ENCODE data around the gene DBF4. TPM values are rescaled to one million over a fixed set of nuclear protein-coding genes. Genes with fewer than 3 reads are reported as not detected.
A peak's percentile ranks its signal among the peaks of the same experiment; 100 is the strongest.
"Not testable (repeated sequence)": the region's sequence is repeated elsewhere in the genome, so short reads cannot be mapped to it uniquely, and the experiment has no call there.

Gene DBF4
- total RNA-seq, 1 donor from 2014 or later: 92.3 TPM

DNA sequence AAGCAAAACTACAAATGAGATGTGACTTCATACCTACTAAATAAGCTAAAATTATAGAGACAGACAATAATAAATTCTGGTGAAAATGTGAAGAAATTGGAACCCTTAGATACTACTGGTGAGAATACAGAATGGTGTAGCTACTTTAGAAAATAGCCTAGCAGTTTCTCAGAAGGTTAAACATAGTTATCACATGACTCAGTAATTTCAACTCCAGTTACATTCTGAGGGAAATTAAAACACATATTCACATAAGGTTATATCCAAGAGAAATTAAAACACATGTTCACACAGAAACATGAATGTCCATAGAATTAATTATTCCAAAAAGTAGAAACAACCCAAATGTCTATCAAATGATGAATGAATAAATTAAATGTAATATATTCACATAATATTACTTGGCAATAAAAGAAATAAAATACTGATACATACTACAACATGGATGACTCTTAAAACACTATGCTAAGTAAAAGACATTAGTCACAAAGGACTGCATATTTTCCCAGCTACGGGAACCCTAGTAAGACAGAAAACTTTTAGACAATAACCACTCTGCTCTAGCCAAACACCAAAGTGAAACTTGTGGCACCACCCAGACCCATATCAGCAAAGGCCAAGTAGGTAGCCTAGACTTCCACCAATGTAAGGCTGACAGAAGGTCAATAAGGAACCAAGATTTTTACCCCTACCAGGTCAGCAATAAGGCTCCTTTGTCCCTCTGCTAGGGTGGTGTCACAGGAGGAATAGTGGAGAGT, 25.3 kb upstream of the DBF4 start:
- H3K4me3 Mint-ChIP-seq: no peak overlapping the region
- H3K27ac Mint-ChIP-seq (ENCODE audit: unreplicated experiment): no peak overlapping the region
- DNase-seq (ENCODE audit: low read depth, low spot score): no peak
- no peaks in the 10 kb centered on the region for H3K4me1 Mint-ChIP-seq
- no peaks in the 10 kb centered on the region for H3K27me3 Mint-ChIP-seq (ENCODE audit: low read depth)
- TF ChIP-seq, protein P1, sequence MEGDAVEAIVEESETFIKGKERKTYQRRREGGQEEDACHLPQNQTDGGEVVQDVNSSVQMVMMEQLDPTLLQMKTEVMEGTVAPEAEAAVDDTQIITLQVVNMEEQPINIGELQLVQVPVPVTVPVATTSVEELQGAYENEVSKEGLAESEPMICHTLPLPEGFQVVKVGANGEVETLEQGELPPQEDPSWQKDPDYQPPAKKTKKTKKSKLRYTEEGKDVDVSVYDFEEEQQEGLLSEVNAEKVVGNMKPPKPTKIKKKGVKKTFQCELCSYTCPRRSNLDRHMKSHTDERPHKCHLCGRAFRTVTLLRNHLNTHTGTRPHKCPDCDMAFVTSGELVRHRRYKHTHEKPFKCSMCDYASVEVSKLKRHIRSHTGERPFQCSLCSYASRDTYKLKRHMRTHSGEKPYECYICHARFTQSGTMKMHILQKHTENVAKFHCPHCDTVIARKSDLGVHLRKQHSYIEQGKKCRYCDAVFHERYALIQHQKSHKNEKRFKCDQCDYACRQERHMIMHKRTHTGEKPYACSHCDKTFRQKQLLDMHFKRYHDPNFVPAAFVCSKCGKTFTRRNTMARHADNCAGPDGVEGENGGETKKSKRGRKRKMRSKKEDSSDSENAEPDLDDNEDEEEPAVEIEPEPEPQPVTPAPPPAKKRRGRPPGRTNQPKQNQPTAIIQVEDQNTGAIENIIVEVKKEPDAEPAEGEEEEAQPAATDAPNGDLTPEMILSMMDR (conservative IDR thresholded peaks at IDR 0.05): no peak
- H3K36me3 Mint-ChIP-seq (ENCODE audit: low read depth): peaks cover 14% of the 10 kb centered on the region
- H3K9me3 Mint-ChIP-seq: no peaks in the 10 kb centered on the region

GRCh38 chr7:87852306-87852705, 24.0 kb upstream of the DBF4 start:
- H3K27ac Mint-ChIP-seq (ENCODE audit: unreplicated experiment): no peak overlapping the region
- H3K36me3 Mint-ChIP-seq (ENCODE audit: low read depth): peaks cover 16% of the 10 kb centered on the region
- no peak overlapping the region for H3K4me3 Mint-ChIP-seq
- no peaks in the 10 kb centered on the region for H3K4me1 Mint-ChIP-seq
- no peak for DNase-seq (ENCODE audit: low read depth, low spot score)
- no peaks in the 10 kb centered on the region for H3K9me3 Mint-ChIP-seq
- H3K27me3 Mint-ChIP-seq (ENCODE audit: low read depth): no peaks in the 10 kb centered on the region
- TF ChIP-seq, protein P1 (conservative IDR thresholded peaks at IDR 0.05): no peak

DNA sequence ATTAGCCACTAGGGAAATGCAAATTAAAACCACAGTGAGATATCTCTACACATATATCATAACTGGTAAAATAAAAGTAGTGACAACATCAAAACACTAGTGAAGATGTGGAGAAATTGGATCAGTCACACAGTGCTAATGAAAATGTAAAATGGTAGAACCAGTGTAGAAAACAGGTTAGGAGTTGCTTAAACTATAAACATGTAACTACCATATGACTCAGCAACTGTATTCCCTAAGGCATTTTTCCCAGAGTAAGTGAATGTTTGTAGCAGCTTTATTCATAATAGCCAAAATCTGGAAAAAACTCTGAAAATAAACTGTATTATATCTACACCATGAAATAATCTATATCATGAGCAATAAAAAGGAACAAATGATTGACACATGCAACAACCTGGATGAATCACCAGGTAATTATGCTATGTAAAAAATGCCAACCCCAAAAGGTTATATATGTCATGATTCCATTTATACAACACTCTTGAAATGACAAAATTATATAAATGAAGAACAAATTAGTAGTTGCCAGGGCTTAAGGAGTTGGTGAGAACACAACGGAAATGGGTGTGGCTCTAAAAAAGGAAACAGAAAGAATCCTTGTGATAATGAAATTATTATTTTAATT, 22.9 kb upstream of the DBF4 start:
- Mint-ChIP-seq H3K27ac (ENCODE audit: unreplicated experiment) (no peak overlapping the region), H3K36me3 (ENCODE audit: low read depth) (peaks cover 21% of the 10 kb centered on the region), H3K4me1 (no peaks in the 10 kb centered on the region), H3K9me3 (peaks cover 3% of the 10 kb centered on the region), H3K4me3 (no peak overlapping the region), H3K27me3 (ENCODE audit: low read depth) (no peaks in the 10 kb centered on the region)
- no peak for DNase-seq (ENCODE audit: low read depth, low spot score)
- TF ChIP-seq, protein P1 (conservative IDR thresholded peaks at IDR 0.05): no peak

DNA sequence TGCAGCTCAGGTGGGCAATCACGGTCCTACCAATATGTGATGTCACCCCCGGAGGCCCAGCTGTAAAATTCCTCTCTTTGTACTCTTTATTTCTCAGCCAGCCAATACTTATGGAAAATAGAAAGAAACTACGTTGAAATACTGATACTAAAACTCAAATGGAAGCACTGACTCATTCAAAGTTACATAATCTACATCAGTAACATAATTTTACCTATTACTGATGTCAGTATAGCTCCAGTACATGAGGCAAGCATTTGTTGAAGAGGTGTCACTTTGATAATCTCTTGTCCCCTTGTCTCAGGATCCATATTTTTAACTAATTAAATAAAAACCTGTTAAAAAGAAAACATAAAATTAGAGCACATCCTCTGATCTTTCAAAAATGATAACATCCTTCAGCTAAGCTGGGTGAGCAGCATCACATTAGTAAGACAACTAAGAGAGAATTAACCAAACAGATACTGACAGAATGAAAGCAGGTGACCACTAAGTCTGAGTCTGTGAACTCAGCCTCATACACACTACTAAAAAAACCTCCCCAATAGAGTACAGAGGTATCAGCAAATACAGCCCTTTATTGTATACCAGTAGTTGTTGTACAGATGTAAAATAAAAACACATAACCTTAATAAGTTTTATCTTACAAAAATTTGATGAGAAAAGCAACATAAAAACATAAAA, 17.7 kb upstream of the DBF4 start:
- TF ChIP-seq, protein P1 (conservative IDR thresholded peaks at IDR 0.05): no peak
- H3K27ac Mint-ChIP-seq (ENCODE audit: unreplicated experiment): peak overlapping the region; percentile 28
- no peaks in the 10 kb centered on the region for H3K27me3 Mint-ChIP-seq (ENCODE audit: low read depth)
- no peak for DNase-seq (ENCODE audit: low read depth, low spot score)
- peaks cover 7% of the 10 kb centered on the region for H3K9me3 Mint-ChIP-seq
- no peaks in the 10 kb centered on the region for H3K4me1 Mint-ChIP-seq
- H3K36me3 Mint-ChIP-seq (ENCODE audit: low read depth): peaks cover 37% of the 10 kb centered on the region
- H3K4me3 Mint-ChIP-seq: no peak overlapping the region

GRCh38 chr7:87866089-87866488, 10.2 kb upstream of the DBF4 start:
- Mint-ChIP-seq H3K36me3 (ENCODE audit: low read depth) (peaks cover 78% of the 10 kb centered on the region), H3K4me3 (no peak overlapping the region), H3K9me3 (peaks cover 26% of the 10 kb centered on the region), H3K4me1 (no peaks in the 10 kb centered on the region), H3K27ac (ENCODE audit: unreplicated experiment) (no peak overlapping the region), H3K27me3 (ENCODE audit: low read depth) (no peaks in the 10 kb centered on the region)
- DNase-seq (ENCODE audit: low read depth, low spot score): no peak
- TF ChIP-seq, protein P1 (conservative IDR thresholded peaks at IDR 0.05): no peak

DNA sequence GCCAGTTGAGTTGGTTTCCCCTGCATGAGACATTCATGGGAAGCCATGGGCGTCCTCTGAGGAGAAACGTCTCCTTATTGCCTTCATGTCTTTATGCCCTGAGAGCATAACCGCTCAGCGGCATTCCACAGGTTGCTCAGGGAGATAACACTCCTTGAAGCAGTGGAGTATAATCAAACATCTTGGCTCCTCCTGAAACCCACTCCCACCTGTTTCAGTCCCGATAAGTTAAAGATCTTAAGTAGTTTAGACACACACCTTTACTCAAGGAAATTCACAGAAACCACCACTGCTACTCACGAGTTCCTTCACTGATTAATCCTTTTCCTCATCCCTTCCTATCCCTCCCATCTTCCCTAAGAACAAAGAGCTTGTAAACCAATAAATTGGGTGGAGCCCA, 9.8 kb upstream of the DBF4 start:
- not testable (repeated sequence) for H3K27ac Mint-ChIP-seq (ENCODE audit: unreplicated experiment); H3K27me3 Mint-ChIP-seq (ENCODE audit: low read depth); DNase-seq (ENCODE audit: low read depth, low spot score); H3K4me1 Mint-ChIP-seq; H3K4me3 Mint-ChIP-seq
- Mint-ChIP-seq H3K9me3 (peaks cover 27% of the 10 kb centered on the region), H3K36me3 (ENCODE audit: low read depth) (peaks cover 83% of the 10 kb centered on the region)

Data from neural crest cell (in vitro differentiated cells).